Gastroesophageal sphincter (tissue), 4 donors: ENCODE data around the gene ZBTB46. TPM values are rescaled to one million over a fixed set of nuclear protein-coding genes. Genes with fewer than 3 reads are reported as not detected.

Experiments
- ATAC-seq: fragments of 150-250 bp; one replicate; pipeline ENCODE4 v1.9.1; 2016; ENCODE audit warnings: mild to moderate bottlenecking, moderate library complexity
- H3K27ac ChIP-seq, 4 donors: fragments of 200-600 bp; sonication (generic) in 3 of 4; 1 replicate in 3 of 4; 2 replicates in 1 of 4; pipeline ENCODE4 v1.5.1; 2016 to 2019
- H3K27me3 ChIP-seq: fragments of 200-600 bp; sonication (generic); one replicate; pipeline ENCODE4 v1.5.1; 2019
- H3K36me3 ChIP-seq, 2 donors: fragments of 200-600 bp; sonication (generic); one replicate each; pipeline ENCODE4 v1.5.1; 2019; ENCODE audit warnings: control low read depth in 1 of 2
- H3K4me1 ChIP-seq, 3 donors: fragments of 200-600 bp; sonication (generic); 1 replicate in 2 of 3; 2 replicates in 1 of 3; pipeline ENCODE4 v1.5.1; 2016 to 2019; ENCODE audit warnings: control low read depth in 2 of 3
- H3K4me3 ChIP-seq, 2 donors: fragments of 200-600 bp; sonication (generic); one replicate each; pipeline ENCODE4 v1.5.1; 2019; ENCODE audit warnings: mild to moderate bottlenecking in 1 of 2, moderate library complexity in 1 of 2
- H3K9me3 ChIP-seq, 3 donors: fragments of 200-600 bp; sonication (generic); one replicate each; pipeline ENCODE4 v1.5.1; 2017 to 2019; ENCODE audit warnings: control low read depth in 2 of 3
- EP300 ChIP-seq: sonication (generic); formaldehyde crosslinking; IDR thresholded peaks from one replicate; pipeline ENCODE4 v1.6.1; 2017; ENCODE audit warnings: antibody characterized with exemption, mild to moderate bottlenecking
- POLR2A ChIP-seq, 2 donors: fragments of 450-650 bp; IDR thresholded peaks; one replicate each; pipeline ENCODE4 v1.6.1; 2017; ENCODE audit warnings: antibody characterized with exemption in 2 of 2, mild to moderate bottlenecking in 2 of 2, moderate library complexity in 1 of 2
- POLR2AphosphoS5 ChIP-seq: sonication (generic); formaldehyde crosslinking; IDR thresholded peaks from one replicate; pipeline ENCODE4 v1.6.1; 2017; ENCODE audit warnings: antibody characterized with exemption
- WGBS, 2 donors: methylation state at CpG; one replicate each; pipeline ENCODE4 v1.1.5; 2018; ENCODE audit warnings: low coverage in 1 of 2; 5-methylcytosine and 5-hydroxymethylcytosine counted together
- total RNA-seq, 4 donors: library from RNA; depleted of rRNA; stranded (reverse); fragments of >200 nt; gene quantifications; one replicate each; pipeline ENCODE4 v1.1.0, GENCODE V29; 2016
- TF ChIP-seq, protein P1 (sequence below), 4 experiments: fragments of 200-600 bp in 2 of 4; fragments of 450-650 bp in 2 of 4; sonication (generic) in 1 of 4; IDR thresholded peaks; one replicate each; pipeline ENCODE4 v1.5.1; 2017 to 2019; ENCODE audit warnings: antibody characterized with exemption in 4 of 4, mild to moderate bottlenecking in 2 of 4, moderate library complexity in 2 of 4

Gene ZBTB46
- total RNA-seq, 4 donors from 2014 or later: 8.1 to 13.8 (median 10.2) TPM

DNA sequence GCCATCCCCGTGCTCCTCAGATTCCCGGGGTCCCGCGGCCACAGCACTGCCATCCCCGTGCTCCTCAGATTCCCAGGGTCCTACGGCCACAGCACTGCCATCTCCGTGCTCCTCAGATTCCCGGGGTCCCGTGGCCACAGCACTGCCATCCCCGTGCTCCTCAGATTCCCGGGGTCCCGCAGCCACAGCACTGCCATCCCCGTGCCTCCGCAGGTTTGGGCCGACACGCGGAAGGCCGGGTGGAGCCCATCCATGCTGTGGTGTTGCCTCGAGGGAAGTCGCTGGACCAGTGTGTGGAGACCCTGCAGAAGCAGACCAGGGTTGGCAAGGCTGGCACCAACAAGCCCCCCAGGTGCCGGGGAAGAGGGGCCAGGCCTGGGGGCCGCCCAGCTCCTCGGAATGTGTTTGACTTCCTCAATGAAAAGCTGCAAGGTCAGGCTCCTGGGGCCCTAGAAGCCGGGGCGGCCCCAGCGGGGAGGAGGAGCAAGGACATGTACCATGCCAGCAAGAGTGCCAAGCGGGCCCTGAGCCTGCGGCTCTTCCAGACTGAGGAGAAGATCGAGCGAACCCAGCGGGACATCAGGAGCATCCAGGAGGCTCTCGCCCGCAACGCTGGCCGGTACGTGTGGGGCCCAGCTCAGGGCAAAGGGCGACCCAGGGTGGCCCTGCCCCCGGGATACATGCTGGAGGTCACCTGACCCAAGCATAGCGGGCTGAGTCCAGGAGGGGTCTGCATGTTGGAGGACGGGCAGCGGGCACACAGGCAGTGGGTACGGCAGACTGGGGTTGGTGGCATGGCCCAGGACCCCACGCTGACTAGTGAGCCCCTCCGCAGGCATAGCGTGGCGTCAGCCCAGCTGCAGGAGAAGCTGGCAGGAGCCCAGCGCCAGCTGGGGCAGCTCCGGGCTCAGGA, 95.9 kb downstream of the ZBTB46 start:
- ATAC-seq: no peak
- WGBS, 2 donors: no CpG with 5 or more reads among the region's 48 CpGs

GRCh38 chr20:63734111-63734945, 96.7 kb downstream of the ZBTB46 start:
- no peak for TF ChIP-seq EP300
- no peak for TF ChIP-seq POLR2A (IDR thresholded peaks at IDR 0.05)
- TF ChIP-seq POLR2AphosphoS5: no peak
- TF ChIP-seq, protein P1, sequence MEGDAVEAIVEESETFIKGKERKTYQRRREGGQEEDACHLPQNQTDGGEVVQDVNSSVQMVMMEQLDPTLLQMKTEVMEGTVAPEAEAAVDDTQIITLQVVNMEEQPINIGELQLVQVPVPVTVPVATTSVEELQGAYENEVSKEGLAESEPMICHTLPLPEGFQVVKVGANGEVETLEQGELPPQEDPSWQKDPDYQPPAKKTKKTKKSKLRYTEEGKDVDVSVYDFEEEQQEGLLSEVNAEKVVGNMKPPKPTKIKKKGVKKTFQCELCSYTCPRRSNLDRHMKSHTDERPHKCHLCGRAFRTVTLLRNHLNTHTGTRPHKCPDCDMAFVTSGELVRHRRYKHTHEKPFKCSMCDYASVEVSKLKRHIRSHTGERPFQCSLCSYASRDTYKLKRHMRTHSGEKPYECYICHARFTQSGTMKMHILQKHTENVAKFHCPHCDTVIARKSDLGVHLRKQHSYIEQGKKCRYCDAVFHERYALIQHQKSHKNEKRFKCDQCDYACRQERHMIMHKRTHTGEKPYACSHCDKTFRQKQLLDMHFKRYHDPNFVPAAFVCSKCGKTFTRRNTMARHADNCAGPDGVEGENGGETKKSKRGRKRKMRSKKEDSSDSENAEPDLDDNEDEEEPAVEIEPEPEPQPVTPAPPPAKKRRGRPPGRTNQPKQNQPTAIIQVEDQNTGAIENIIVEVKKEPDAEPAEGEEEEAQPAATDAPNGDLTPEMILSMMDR (IDR thresholded peaks at IDR 0.05): no peak
- Histone ChIP-seq H3K36me3 (peaks cover 0 to 53% of the 10 kb centered on the region in 2 donors), H3K4me1 (peaks cover 0 to 26% (median 19%) of the 10 kb centered on the region in 3 donors), H3K9me3 (no peaks in the 10 kb centered on the region), H3K4me3 (no peak overlapping the region), H3K27me3 (no peaks in the 10 kb centered on the region), H3K27ac (no peak overlapping the region)
- ATAC-seq: no peak
- WGBS, 2 donors: 79% methylated on average over 8 of the region's 25 CpGs; no CpG with 5 or more reads in 1 of the 2 donors

More for the DNA sequence above, 95.9 kb downstream of the ZBTB46 start:
- H3K4me1 ChIP-seq: peaks cover 0 to 27% (median 19%) of the 10 kb centered on the region in 3 donors
- H3K27me3 ChIP-seq: no peaks in the 10 kb centered on the region
- H3K36me3 ChIP-seq: peaks cover 0 to 44% of the 10 kb centered on the region in 2 donors
- TF ChIP-seq POLR2A (IDR thresholded peaks at IDR 0.05): no peak
- TF ChIP-seq POLR2AphosphoS5: no peak
- TF ChIP-seq, protein P1 (IDR thresholded peaks at IDR 0.05): no peak
- TF ChIP-seq EP300: no peak
- H3K27ac ChIP-seq: no peak overlapping the region
- no peak overlapping the region for H3K4me3 ChIP-seq
- no peaks in the 10 kb centered on the region for H3K9me3 ChIP-seq

GRCh38 chr20:63733579-63734081, 97.4 kb downstream of the ZBTB46 start:
- TF ChIP-seq POLR2A (IDR thresholded peaks at IDR 0.05): no peak
- no peak for ATAC-seq
- Histone ChIP-seq H3K9me3 (no peaks in the 10 kb centered on the region), H3K4me3 (no peak overlapping the region), H3K36me3 (peaks cover 0 to 53% of the 10 kb centered on the region in 2 donors), H3K27me3 (no peaks in the 10 kb centered on the region), H3K4me1 (peaks cover 0 to 21% (median 14%) of the 10 kb centered on the region in 3 donors), H3K27ac (no peak overlapping the region)
- 95 to 97% methylated on average over 5 to 6 of the region's 18 CpGs for WGBS, 2 donors

GRCh38 chr20:63733117-63733516, 97.9 kb downstream of the ZBTB46 start:
- no peak for ATAC-seq
- WGBS, 2 donors: no CpG with 5 or more reads among the region's 13 CpGs
- TF ChIP-seq, protein P1 (IDR thresholded peaks at IDR 0.05): no peak
- TF ChIP-seq POLR2A (IDR thresholded peaks at IDR 0.05) (no peak), EP300 (no peak), POLR2AphosphoS5 (no peak)
- no peak overlapping the region for H3K27ac ChIP-seq
- no peak overlapping the region for H3K4me3 ChIP-seq
- no peaks in the 10 kb centered on the region for H3K27me3 ChIP-seq
- H3K4me1 ChIP-seq: peaks cover 0 to 21% (median 9%) of the 10 kb centered on the region in 3 donors
- no peaks in the 10 kb centered on the region for H3K9me3 ChIP-seq
- H3K36me3 ChIP-seq: peaks cover 0 to 53% of the 10 kb centered on the region in 2 donors
